NOMO-1 treated with DMSO at 0.1 percent for 48 hours (cell line): ENCODE data around the gene CNPPD1.
"Not testable (repeated sequence)": the region's sequence is repeated elsewhere in the genome, so short reads cannot be mapped to it uniquely, and the experiment has no call there.

ENCODE experiments used
- DNase-seq: peaks from one replicate; lab custom pipeline; 2025; ENCODE audit not compliant: unreplicated experiment; lab: John Stamatoyannopoulos, UW

CNPPD1 gene

DNA sequence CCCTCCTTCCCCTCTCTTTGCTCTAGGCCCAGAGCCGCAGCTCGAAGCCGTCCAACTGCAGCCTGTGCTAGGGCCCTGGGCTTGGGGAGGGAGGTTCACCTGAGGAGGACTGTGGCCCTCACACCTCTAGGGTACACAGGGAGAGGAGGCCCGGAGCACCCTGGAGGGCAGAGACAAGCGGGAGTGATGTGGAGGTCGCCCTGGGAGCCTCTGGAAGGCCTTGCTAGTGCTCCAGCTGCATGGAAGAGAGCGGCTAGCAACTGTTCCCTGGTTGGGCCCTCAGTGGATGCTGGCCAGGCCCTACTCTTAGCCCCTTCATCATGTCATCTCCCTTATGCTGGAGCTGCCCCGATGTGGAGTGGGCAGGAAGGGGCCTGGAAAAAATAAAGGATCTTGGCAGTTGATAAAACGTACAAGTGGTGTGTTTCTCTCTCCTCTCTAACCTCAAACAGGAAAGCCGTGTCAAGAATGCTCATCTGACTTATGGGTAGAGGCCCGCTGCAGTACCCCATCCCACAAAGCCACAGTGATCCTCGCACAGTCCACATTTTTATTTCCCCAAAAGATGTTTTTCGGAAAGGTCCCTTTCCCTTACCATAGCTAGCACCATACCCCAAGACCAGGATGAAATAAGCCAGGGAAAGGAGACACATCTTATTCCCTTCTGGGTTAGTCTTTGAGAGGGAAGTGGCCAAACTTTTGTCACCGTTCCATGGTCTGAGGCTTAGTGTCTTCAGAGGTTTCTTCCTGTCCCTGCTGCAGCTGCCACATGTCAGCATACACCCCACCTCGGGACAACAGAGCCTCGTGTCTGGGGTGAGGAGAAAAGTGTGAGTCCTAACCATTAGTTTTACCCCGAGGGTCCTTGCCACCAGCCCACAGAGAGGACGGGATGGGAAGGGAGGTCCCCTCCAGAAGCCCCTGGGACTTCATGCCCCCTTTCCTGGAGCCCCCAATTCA lies 32.8 kb upstream of the CNPPD1 start:
- no peak for DNase-seq

DNA sequence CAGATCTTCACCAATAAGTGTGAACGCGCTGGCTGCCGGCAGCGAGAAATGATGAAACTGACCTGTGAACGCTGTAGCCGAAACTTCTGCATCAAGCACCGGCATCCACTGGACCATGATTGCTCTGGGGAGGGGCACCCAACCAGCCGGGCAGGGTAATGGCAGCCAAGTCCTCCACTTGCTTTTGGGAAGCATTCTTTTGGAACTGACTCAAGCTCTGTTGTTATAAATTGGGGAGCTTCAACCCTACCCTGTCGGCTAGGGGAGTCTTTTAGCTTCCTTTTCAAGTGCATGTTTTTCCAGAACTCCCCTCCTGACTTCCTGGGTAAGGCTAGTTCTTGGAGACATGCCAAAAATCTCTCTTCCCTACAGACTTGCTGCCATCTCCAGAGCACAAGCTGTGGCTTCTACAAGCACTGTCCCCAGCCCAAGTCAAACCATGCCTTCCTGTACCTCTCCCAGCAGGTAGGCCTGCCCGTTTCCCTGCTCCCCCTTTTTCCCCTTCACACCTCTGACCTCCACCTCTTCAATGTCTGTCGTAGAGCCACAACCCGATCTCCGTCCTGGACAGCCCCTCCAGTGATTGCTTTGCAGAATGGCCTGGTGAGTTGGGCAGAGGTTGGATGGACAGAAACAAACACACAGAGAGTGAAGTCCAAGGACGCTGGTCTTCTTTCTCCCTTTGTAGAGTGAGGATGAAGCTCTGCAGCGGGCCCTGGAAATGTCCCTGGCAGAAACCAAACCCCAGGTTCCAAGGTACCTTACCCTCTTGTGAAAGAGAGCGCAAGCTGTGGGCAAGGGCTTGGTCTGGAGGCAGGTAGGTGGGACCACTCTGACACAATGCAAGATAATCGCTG lies 31.4 kb upstream of the CNPPD1 start:
- DNase-seq: no peak

GRCh38 chr2:219207134-219207883 lies 30.6 kb upstream of the CNPPD1 start:
- no peak for DNase-seq

- peak; percentile 94 for DNase-seq
These were observed 29.8 kb upstream of the CNPPD1 start, which contains the start of gene ZFAND2B for GRCh38 chr2:219206328-219207133. TSS of gene ZFAND2B (plus strand) at chr2:219206782. CDS start at chr2:219206988, 206 bp downstream.

DNA sequence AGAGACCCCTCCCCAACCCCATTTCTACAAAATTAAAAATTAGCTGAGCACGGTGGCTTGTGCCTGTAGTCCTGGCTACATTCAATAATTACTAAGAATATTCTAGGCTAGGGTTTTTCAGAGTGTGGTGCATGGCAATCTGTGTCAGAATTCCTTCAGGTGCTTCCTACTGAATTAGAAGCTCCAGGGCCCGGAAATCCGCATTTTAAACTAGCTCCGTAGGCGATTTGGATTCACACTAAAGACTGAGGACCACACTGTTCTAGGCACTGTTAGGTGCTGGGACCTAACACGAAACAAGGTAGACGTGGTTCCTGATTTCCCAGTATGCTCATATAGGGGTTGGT lies 29.2 kb upstream of the CNPPD1 start:
- no peak for DNase-seq

DNA sequence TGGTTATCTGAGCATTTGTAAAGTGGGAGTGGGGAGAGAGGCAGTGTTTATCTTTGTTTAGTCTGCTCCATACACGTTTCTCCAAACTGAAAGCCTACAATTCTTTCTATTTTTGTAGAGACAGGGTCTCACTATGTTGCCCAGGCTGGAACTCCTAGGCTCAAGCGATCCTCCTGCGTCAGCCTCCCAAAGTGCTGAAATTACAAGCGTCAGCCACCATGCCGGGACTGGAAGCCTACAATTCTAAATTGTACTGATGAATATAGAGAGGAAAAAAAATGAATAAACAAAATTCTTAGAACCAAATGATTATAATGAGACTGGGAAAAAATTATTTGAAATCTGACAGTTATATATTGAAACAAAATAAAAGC lies 28.4 kb upstream of the CNPPD1 start:
- DNase-seq: no peak

- no peak for DNase-seq
These were observed 27.9 kb upstream of the CNPPD1 start for GRCh38 chr2:219204425-219205164.

DNA sequence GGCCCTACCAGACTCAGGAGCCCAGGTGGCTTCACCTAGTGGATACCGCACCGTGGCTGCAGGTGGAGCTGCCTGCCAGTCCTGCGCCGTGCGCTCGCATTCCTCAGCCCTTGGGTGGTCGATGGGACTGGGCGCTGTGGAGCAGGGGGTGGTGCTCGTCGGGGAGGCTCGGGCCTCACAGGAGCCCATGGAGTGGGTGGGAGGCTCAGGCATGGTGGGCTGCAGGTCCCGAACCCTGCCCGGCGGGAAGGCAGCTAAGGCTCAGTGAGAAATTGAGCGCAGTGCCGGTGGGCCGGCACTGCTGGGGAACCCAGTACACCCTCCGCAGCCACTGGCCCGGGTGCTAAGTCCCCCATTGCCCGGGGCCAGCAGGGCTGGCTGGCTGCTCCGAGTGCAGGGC lies 24.6 kb upstream of the CNPPD1 start:
- not testable (repeated sequence) for DNase-seq

GRCh38 chr2:219200502-219201326 lies 24.0 kb upstream of the CNPPD1 start:
- DNase-seq: not testable (repeated sequence)

- DNase-seq: no peak
These were observed 22.9 kb upstream of the CNPPD1 start for GRCh38 chr2:219199470-219200211.

DNA sequence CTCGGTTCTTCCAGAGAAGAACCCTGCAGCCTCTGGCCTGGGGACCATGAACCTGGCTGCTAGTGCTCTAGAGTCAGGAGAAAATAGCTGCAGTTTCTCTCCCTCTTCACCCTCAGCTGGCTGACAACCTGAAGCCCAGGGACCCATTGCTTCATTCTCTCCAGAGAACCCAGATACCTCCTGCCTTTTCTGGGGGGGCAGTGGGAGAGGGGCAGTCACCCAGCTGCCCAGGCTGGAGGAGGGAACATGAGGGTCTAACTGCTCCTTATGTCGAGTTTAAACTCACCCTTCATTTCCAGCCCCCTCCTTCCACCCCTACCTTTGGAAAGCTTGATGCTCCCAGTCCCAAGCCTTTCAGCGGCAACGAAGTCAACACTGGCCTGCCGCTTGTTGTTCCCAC lies 22.2 kb upstream of the CNPPD1 start:
- no peak for DNase-seq

DNA sequence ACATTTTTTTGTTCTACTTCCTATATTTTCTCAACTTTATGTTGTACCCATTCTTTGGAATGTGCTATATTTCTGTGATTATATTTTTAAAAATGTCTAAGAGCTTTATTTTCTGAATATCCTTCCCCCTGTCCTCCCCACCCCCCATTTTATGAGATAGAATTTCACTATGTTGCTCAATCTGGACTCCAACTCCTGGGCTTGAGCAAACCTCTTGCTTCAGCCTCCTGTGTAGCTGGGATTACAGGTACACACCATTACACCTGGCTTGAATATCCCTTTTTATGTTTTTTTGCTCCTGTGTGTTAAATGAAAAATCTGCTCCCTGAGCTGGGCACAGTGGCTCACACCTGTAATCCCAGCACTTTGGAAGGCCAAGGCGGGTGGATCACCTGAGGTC lies 20.7 kb upstream of the CNPPD1 start:
- no peak for DNase-seq

DNA sequence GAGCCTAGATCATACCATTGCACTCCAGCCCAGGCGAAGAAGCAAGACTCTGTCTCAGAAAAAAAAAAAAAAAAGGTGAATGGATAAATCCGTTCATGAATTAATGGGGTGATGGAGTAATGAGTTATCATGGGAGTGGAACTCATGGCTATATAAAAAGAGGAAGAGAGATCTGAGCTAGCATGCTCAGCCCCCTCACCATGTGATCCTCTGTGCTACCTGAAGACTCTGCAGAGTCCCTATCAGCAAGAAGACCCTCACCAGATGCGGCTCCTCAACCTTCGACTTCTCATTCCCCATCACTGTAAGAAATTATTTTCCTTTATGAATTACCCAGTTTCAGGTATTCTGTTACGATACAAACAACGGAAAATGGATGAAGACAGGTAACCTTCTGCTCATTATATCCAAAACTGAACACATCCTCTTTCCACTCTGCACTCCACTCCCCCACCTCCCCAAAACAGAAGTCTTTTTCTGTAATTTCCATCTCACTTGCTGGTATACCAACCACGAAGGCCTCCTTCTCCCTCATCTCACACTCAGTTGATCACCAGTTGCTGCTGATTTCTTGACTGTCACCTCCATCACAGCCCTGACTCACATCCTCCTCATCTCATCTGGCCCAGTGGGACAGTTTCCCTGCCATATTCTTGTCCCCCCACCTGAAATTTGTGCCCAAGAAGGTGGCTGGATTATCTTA lies 10.2 kb upstream of the CNPPD1 start:
- DNase-seq: no peak

DNA sequence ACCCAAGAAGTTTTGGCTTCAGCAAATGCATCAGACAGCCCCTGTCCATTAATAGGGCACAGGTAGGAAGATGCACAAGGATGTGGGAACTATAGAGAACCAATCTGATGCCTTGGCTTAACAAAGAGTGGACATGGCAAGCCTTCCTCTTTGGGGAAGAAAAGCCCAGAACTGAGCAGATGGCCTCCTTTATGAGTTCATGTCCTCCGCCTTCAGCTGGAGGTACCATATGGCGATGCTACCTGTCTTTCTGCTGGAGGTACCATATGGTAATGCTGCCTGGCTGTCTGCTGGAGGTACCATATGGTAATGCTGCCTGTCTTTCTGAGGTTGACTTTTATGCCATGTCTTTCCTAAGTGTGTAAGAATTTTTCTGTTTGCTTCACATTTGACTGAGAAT lies 7.4 kb upstream of the CNPPD1 start:
- no peak for DNase-seq

GRCh38 chr2:219183151-219183772 lies 6.5 kb upstream of the CNPPD1 start:
- no peak for DNase-seq

- DNase-seq: no peak
These were observed 5.8 kb upstream of the CNPPD1 start for GRCh38 chr2:219182331-219183150.
